DOHH2 (cell line): ENCODE data around the gene DPP6.

Experiments used
- H3F3A ChIP-seq: fragments of 200-600 bp; sonication (generic), shearing (Covaris generic); 2 replicates; pipeline ENCODE4 v1.6.0; 2016; ENCODE audit warnings: antibody characterized with exemption, mild to moderate bottlenecking; ENCODE audit not compliant: control insufficient read depth, insufficient read depth
- H3K27ac ChIP-seq: fragments of 200-600 bp; sonication (generic); 2 replicates; pipeline ENCODE4 v1.5.1; 2014; ENCODE audit warnings: low read depth, mild to moderate bottlenecking, low read length, moderate library complexity
- H3K27me3 ChIP-seq: fragments of 200-600 bp; sonication (generic); 2 replicates; pipeline ENCODE4 v1.6.1; 2014; ENCODE audit warnings: mild to moderate bottlenecking, low read length, mixed read lengths; ENCODE audit not compliant: control insufficient read depth
- H3K36me3 ChIP-seq: fragments of 200-600 bp; sonication (generic); 2 replicates; pipeline ENCODE4 v1.6.1; 2014; ENCODE audit warnings: mild to moderate bottlenecking, low read length, moderate library complexity, mixed read lengths; ENCODE audit not compliant: control insufficient read depth
- H3K4me1 ChIP-seq: fragments of 200-600 bp; sonication (generic); 2 replicates; pipeline ENCODE4 v1.6.1; 2014; ENCODE audit warnings: mild to moderate bottlenecking, low read length, mixed read lengths; ENCODE audit not compliant: control insufficient read depth
- H3K4me2 ChIP-seq: fragments of 200-600 bp; sonication (generic); 2 replicates; pipeline ENCODE4 v1.6.0; 2014; ENCODE audit warnings: mild to moderate bottlenecking, low read length, moderate library complexity
- H3K4me3 ChIP-seq: fragments of 200-600 bp; sonication (generic); 2 replicates; pipeline ENCODE4 v1.5.1; 2014; ENCODE audit warnings: mild to moderate bottlenecking, low read length, mixed read lengths
- H3K79me2 ChIP-seq: fragments of 200-600 bp; sonication (generic); 2 replicates; pipeline ENCODE4 v1.6.1; 2014; ENCODE audit warnings: mild to moderate bottlenecking, low read length, mixed read lengths; ENCODE audit not compliant: control insufficient read depth
- H3K9me2 ChIP-seq: fragments of 200-600 bp; sonication (generic); replicated peaks from 2 replicates; pipeline ENCODE4 v1.6.1; 2014; ENCODE audit warnings: mild to moderate bottlenecking, low read length, mixed read lengths; ENCODE audit not compliant: control insufficient read depth
- H3K9me3 ChIP-seq: fragments of 200-600 bp; sonication (generic); 2 replicates; pipeline ENCODE4 v1.6.1; 2014; ENCODE audit warnings: antibody characterized with exemption, low read length, mixed read lengths; ENCODE audit not compliant: control insufficient read depth, insufficient read depth
- H4K20me1 ChIP-seq: fragments of 200-600 bp; sonication (generic); 2 replicates; pipeline ENCODE4 v1.6.0; 2014; ENCODE audit warnings: low read depth, mild to moderate bottlenecking, antibody characterized with exemption, low read length, moderate library complexity; ENCODE audit not compliant: control insufficient read depth, insufficient read depth
- CTCF ChIP-seq: fragments of 200-600 bp; sonication (generic); IDR thresholded peaks from one replicate; pipeline ENCODE4 v1.5.1; 2014; ENCODE audit warnings: antibody characterized with exemption, mild to moderate bottlenecking, low read depth, low read length; ENCODE audit not compliant: poor library complexity, severe bottlenecking
- EZH2phosphoT487 ChIP-seq: fragments of 200-600 bp; sonication (generic); IDR thresholded peaks from 2 replicates; pipeline ENCODE4 v1.6.1; 2017; ENCODE audit warnings: borderline replicate concordance, mild to moderate bottlenecking, antibody characterized with exemption, low read length, moderate library complexity, mixed read lengths

The DPP6 gene

GRCh38 chr7:154696556-154696955, 644.4 kb downstream of the DPP6 start:
- Histone ChIP-seq H3K9me2 (no peaks in the 10 kb centered on the region), H3K4me1 (no peaks in the 10 kb centered on the region), H4K20me1 (no peaks in the 10 kb centered on the region), H3K27me3 (no peaks in the 10 kb centered on the region), H3K79me2 (no peaks in the 10 kb centered on the region), H3K9me3 (peaks cover 2% of the 10 kb centered on the region; the same call in 1 of the 2 replicates), H3K27ac (no peak overlapping the region), H3F3A (no peaks in the 10 kb centered on the region), H3K4me3 (no peak overlapping the region), H3K36me3 (no peaks in the 10 kb centered on the region), H3K4me2 (no peak overlapping the region)
- no peak for TF ChIP-seq CTCF
- TF ChIP-seq EZH2phosphoT487 = no peak

- Histone ChIP-seq H3K27ac (no peak overlapping the region), H3K27me3 (no peaks in the 10 kb centered on the region), H3K4me1 (no peaks in the 10 kb centered on the region), H3K36me3 (no peaks in the 10 kb centered on the region), H3K9me2 (no peaks in the 10 kb centered on the region), H4K20me1 (no peaks in the 10 kb centered on the region), H3F3A (no peaks in the 10 kb centered on the region), H3K4me3 (no peak overlapping the region), H3K9me3 (peaks cover 2% of the 10 kb centered on the region; the same call in 1 of the 2 replicates), H3K79me2 (no peaks in the 10 kb centered on the region), H3K4me2 (no peak overlapping the region)
- peak; percentile 72 for TF ChIP-seq CTCF
- TF ChIP-seq EZH2phosphoT487 = no peak
Observed at GRCh38 chr7:154698726-154699291, 646.6 kb downstream of the DPP6 start.

- Histone ChIP-seq H3K4me1 (no peaks in the 10 kb centered on the region), H3K79me2 (no peaks in the 10 kb centered on the region), H3F3A (no peaks in the 10 kb centered on the region), H3K9me3 (peaks cover 2% of the 10 kb centered on the region; the same call in 1 of the 2 replicates), H3K27me3 (no peaks in the 10 kb centered on the region), H3K9me2 (no peaks in the 10 kb centered on the region), H4K20me1 (no peaks in the 10 kb centered on the region), H3K4me2 (no peak overlapping the region), H3K4me3 (no peak overlapping the region), H3K27ac (no peak overlapping the region), H3K36me3 (no peaks in the 10 kb centered on the region)
- TF ChIP-seq EZH2phosphoT487 (no peak), CTCF (no peak)
Observed at GRCh38 chr7:154699417-154699816, 647.2 kb downstream of the DPP6 start.
